Suprapubic skin (tissue), 3 donors: ENCODE results near the gene SEC63.

Source experiments
- CTCF ChIP-seq, 2 donors: fragments of 200-600 bp in 1 of 2; fragments of 450-650 bp in 1 of 2; sonication (generic) in 1 of 2; IDR thresholded peaks; one replicate each; pipeline ENCODE4 v1.5.1; 2016 to 2019; ENCODE audit warnings: antibody characterized with exemption in 2 of 2, mild to moderate bottlenecking in 1 of 2, moderate library complexity in 1 of 2
- POLR2AphosphoS5 ChIP-seq, 3 donors: sonication (generic); formaldehyde crosslinking; IDR thresholded peaks; one replicate each; pipeline ENCODE4 v1.6.1; 2017; ENCODE audit warnings: antibody characterized with exemption in 3 of 3

GRCh38 chr6:107931894-107932293, 26.1 kb downstream of the SEC63 start:
- TF ChIP-seq CTCF (IDR thresholded peaks at IDR 0.05) (no peak), POLR2AphosphoS5 (IDR thresholded peaks at IDR 0.05) (no peak)
